HG03457 (cell line): ENCODE results near the gene AVPR1A.
A peak's percentile ranks its signal among the peaks of the same experiment; 100 is the strongest.
"Not testable (repeated sequence)": the region's sequence is repeated elsewhere in the genome, so short reads cannot be mapped to it uniquely, and the experiment has no call there.

ENCODE experiments used
- ATAC-seq: cut with Tn5 transposase; IDR thresholded peaks from one replicate; pipeline ENCODE4 v1.9.1; 2021; ENCODE audit warnings: moderate number of reproducible peaks; ENCODE audit not compliant: unreplicated experiment

Gene AVPR1A

GRCh38 chr12:63150713-63151622 is at the start of gene AVPR1A:
AVPR1A (minus strand) TSS chr12:63151201; CDS start chr12:63150836, 365 bp downstream.
- no peak for ATAC-seq

- ATAC-seq = no peak
These were observed 45.2 kb upstream of the AVPR1A start for GRCh38 chr12:63196168-63196567.

- no peak for ATAC-seq
These were observed 28.2 kb upstream of the AVPR1A start for GRCh38 chr12:63179224-63179623.

GRCh38 chr12:63170321-63170720 is 19.3 kb upstream of the AVPR1A start:
- ATAC-seq = no peak

- not testable (repeated sequence) for ATAC-seq
These were observed 16.7 kb upstream of the AVPR1A start for GRCh38 chr12:63167741-63168140.

GRCh38 chr12:63164911-63165310 is 13.9 kb upstream of the AVPR1A start:
- no peak for ATAC-seq

- ATAC-seq = no peak
These were observed 12.5 kb upstream of the AVPR1A start for GRCh38 chr12:63163541-63163940.

- no peak for ATAC-seq
These were observed 4.4 kb upstream of the AVPR1A start for GRCh38 chr12:63155375-63155774.

GRCh38 chr12:63154560-63154959 is 3.6 kb upstream of the AVPR1A start:
- no peak for ATAC-seq

GRCh38 chr12:63152321-63152700 is 1.3 kb upstream of the AVPR1A start:
- ATAC-seq = no peak

- ATAC-seq = peak; percentile 62
These were observed 771 bp upstream of the AVPR1A start for GRCh38 chr12:63151623-63152320.

GRCh38 chr12:63149909-63150712 is 890 bp downstream of the AVPR1A start:
- no peak for ATAC-seq

GRCh38 chr12:63144556-63144955 is 6.4 kb downstream of the AVPR1A start:
- ATAC-seq = no peak

- no peak for ATAC-seq
These were observed 12.5 kb downstream of the AVPR1A start for GRCh38 chr12:63138488-63138887.

GRCh38 chr12:63133981-63134380 is 17.0 kb downstream of the AVPR1A start:
- no peak for ATAC-seq

GRCh38 chr12:63132201-63132600 is 18.8 kb downstream of the AVPR1A start:
- no peak for ATAC-seq

GRCh38 chr12:63129927-63130326 is 21.1 kb downstream of the AVPR1A start:
- no peak for ATAC-seq

GRCh38 chr12:63124778-63125177 is 26.2 kb downstream of the AVPR1A start:
- no peak for ATAC-seq

GRCh38 chr12:63103494-63104131 is 47.4 kb downstream of the AVPR1A start:
- no peak for ATAC-seq

- no peak for ATAC-seq
These were observed 49.1 kb downstream of the AVPR1A start for GRCh38 chr12:63101920-63102319.

GRCh38 chr12:63098851-63099250 is 52.1 kb downstream of the AVPR1A start:
- no peak for ATAC-seq
